Esophagus muscularis mucosa (tissue), 4 donors: ENCODE results near the gene ATXN10. TPM values are rescaled to one million over a fixed set of nuclear protein-coding genes. Genes with fewer than 3 reads are reported as not detected.

Experiments
- DNase-seq: peaks from one replicate; pipeline ENCODE4 v3.0.0-alpha.2; 2017; ENCODE audit errors: extremely low spot score
- H3K27ac ChIP-seq, 4 donors: fragments of 200-600 bp; sonication (generic); replicated peaks in 1 of 4; 1 replicate in 3 of 4; 2 replicates in 1 of 4; pipeline ENCODE4 v1.5.1; 2016 to 2019; ENCODE audit warnings: mild to moderate bottlenecking in 1 of 4
- H3K27me3 ChIP-seq, 4 donors: fragments of 200-600 bp; sonication (generic); one replicate each; pipeline versions ENCODE4 v1.5.1 to v1.6.0; 2016 to 2019
- H3K36me3 ChIP-seq, 4 donors: fragments of 200-600 bp; sonication (generic); one replicate each; pipeline ENCODE4 v1.5.1; 2016 to 2019
- H3K4me1 ChIP-seq, 4 donors: fragments of 200-600 bp; sonication (generic); one replicate each; pipeline ENCODE4 v1.5.1; 2016 to 2019
- H3K4me3 ChIP-seq, 4 donors: fragments of 200-600 bp; sonication (generic); 1 replicate in 2 of 4; 2 replicates in 2 of 4; pipeline ENCODE4 v1.5.1; 2016 to 2019; ENCODE audit warnings: mild to moderate bottlenecking in 4 of 4, moderate library complexity in 1 of 4
- H3K9me3 ChIP-seq, 4 donors: fragments of 200-600 bp; sonication (generic); 1 replicate in 3 of 4; 2 replicates in 1 of 4; pipeline ENCODE4 v1.5.1; 2016 to 2019
- EP300 ChIP-seq: sonication (generic); formaldehyde crosslinking; IDR thresholded peaks from one replicate; pipeline ENCODE4 v1.6.1; 2017; ENCODE audit warnings: antibody characterized with exemption
- POLR2A ChIP-seq: fragments of 450-650 bp; IDR thresholded peaks from one replicate; pipeline ENCODE4 v1.6.1; 2017; ENCODE audit warnings: antibody characterized with exemption, moderate library complexity, mild to moderate bottlenecking, low read depth
- POLR2AphosphoS5 ChIP-seq, 2 donors: sonication (generic); formaldehyde crosslinking; IDR thresholded peaks; one replicate each; pipeline ENCODE4 v1.6.1; 2017; ENCODE audit warnings: antibody characterized with exemption in 2 of 2
- WGBS: methylation state at CpG from one replicate; pipeline ENCODE4 v1.1.5; 2018; 5-methylcytosine and 5-hydroxymethylcytosine counted together
- intact Hi-C: fragments of 100-400 bp; cut with DNase I; formaldehyde crosslinking; loops from one replicate; pipeline ENCODE4 v1.15.1; 2023
- total RNA-seq, 4 donors: library from RNA; depleted of rRNA; stranded (reverse); fragments of >200 nt; gene quantifications; one replicate each; pipeline versions ENCODE4 v1.1.0 to v1.2.1, GENCODE V29; 2016
- TF ChIP-seq, protein P1 (sequence below), 3 experiments: fragments of 200-600 bp in 2 of 3; fragments of 450-650 bp in 1 of 3; sonication (generic) in 2 of 3; IDR thresholded peaks; one replicate each; pipeline ENCODE4 v1.5.1; 2017 to 2019; ENCODE audit warnings: antibody characterized with exemption in 3 of 3, mild to moderate bottlenecking in 2 of 3, moderate library complexity in 1 of 3

ATXN10 gene
- total RNA-seq, 4 donors from 2014 or later: 67.5 to 126 (median 91.2) TPM

DNA sequence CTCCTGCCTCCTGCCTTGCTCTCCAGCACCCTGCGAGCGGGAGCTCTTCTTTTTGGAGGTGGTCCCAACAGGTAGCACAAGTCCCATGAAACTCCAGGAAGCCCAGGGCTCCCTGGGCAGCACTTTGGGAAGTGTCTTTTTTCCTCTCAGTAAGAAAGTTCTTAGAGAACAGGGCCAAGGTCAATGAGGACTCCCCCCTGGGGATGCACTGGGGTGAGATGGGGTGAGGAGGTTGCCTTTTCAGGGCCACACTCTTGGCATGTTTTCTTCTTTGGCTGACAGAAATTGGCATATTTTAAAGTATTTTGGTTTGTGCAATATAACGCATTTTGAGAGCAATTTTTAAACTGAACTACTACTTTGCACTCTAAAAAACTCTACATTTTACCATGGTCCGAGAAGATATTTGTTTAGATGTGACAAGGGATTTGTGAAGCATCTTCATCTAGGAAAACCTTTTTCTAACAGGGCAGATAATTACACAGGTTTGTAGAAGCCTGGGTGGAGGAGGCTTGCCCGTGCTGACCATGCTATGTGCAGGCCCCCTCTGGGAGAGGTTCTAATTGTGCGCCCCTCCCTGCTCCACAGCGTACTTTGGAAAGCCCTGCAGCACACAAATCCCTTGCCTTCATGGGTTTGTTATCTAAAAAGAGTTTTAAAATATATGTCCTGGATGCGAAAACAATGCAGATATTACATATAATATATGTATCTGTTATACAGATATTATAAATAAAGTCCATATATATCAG is 165.0 kb downstream of the ATXN10 start:
- no peak for DNase-seq
- intact Hi-C loops: loop anchor here (10.0 kb wide), 2 partner anchors 192 to 262 kb away; no protein-coding TSS in a partner anchor
- Histone ChIP-seq H3K27me3 (no peaks in the 10 kb centered on the region), H3K9me3 (no peaks in the 10 kb centered on the region), H3K36me3 (peaks cover 0 to 52% (median 12%) of the 10 kb centered on the region in 4 donors), H3K4me1 (no peaks in the 10 kb centered on the region), H3K4me3 (no peak overlapping the region), H3K27ac (no peak overlapping the region)
- TF ChIP-seq EP300: no peak
- TF ChIP-seq POLR2AphosphoS5 (IDR thresholded peaks at IDR 0.05): no peak
- no peak for TF ChIP-seq POLR2A
- TF ChIP-seq, protein P1, sequence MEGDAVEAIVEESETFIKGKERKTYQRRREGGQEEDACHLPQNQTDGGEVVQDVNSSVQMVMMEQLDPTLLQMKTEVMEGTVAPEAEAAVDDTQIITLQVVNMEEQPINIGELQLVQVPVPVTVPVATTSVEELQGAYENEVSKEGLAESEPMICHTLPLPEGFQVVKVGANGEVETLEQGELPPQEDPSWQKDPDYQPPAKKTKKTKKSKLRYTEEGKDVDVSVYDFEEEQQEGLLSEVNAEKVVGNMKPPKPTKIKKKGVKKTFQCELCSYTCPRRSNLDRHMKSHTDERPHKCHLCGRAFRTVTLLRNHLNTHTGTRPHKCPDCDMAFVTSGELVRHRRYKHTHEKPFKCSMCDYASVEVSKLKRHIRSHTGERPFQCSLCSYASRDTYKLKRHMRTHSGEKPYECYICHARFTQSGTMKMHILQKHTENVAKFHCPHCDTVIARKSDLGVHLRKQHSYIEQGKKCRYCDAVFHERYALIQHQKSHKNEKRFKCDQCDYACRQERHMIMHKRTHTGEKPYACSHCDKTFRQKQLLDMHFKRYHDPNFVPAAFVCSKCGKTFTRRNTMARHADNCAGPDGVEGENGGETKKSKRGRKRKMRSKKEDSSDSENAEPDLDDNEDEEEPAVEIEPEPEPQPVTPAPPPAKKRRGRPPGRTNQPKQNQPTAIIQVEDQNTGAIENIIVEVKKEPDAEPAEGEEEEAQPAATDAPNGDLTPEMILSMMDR (IDR thresholded peaks at IDR 0.05): no peak
- WGBS: 90% methylated on average over 8 of the region's 8 CpGs

DNA sequence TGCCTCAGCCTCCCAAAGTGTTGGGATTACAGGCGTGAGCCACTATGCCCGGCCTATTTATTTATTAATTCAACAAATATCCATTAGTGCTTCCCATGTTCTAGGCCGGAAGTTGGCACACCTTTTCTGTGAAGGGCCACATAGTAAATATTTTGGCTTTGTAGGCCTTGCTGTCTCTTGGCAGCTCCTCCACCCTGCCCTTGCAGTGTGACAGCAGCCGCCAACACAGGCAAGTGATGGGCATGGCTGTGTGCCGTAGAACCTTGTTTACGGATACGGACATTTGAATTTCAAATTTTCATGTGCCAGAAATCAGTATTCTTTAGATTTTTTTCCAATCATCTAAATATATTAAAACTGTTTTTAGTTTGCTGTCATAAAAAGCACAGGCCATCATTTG is 165.9 kb downstream of the ATXN10 start:
- H3K36me3 ChIP-seq: peaks cover 0 to 53% (median 15%) of the 10 kb centered on the region in 4 donors
- 95% methylated on average over 7 of the region's 7 CpGs for WGBS
- H3K9me3 ChIP-seq: no peaks in the 10 kb centered on the region
- intact Hi-C loops: loop anchor here (10.0 kb wide), 2 partner anchors 193 to 263 kb away; no protein-coding TSS in a partner anchor
- H3K4me1 ChIP-seq: no peaks in the 10 kb centered on the region
- H3K27me3 ChIP-seq: no peaks in the 10 kb centered on the region
- TF ChIP-seq POLR2AphosphoS5 (IDR thresholded peaks at IDR 0.05): no peak
- TF ChIP-seq POLR2A: no peak
- no peak for TF ChIP-seq EP300
- TF ChIP-seq, protein P1 (IDR thresholded peaks at IDR 0.05): no peak
- no peak overlapping the region for H3K27ac ChIP-seq
- no peak overlapping the region for H3K4me3 ChIP-seq
- no peak for DNase-seq

DNA sequence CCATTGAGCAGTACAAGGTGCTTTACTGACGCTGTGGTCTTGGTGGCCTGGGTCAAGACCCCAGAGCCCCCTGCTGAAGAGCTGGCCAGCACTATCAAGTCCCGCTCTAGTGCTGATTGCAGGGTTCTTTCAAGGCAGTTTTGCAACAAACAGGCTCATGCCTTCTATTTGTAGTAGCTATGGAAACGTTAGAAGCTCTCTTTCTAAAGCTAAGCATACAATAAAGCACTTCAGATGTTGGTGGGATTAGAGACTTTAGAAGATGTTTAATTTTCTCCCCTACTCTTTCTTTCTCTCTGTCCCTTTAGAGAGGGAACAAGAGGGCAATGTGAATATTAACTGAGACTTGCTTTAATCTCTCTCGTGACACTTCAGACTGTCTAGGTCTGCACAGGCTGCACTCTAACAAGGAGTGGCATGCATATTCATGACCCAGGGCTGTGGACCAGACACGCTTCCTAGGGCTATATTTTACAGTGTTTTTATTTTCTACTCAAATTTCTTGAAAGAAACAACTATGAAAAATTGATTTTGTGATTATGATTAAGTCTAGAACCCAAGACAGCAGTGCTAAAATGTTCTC is 166.8 kb downstream of the ATXN10 start:
- Histone ChIP-seq H3K27me3 (no peaks in the 10 kb centered on the region), H3K4me1 (no peaks in the 10 kb centered on the region), H3K36me3 (peaks cover 0 to 57% (median 23%) of the 10 kb centered on the region in 4 donors), H3K4me3 (no peak overlapping the region), H3K27ac (no peak overlapping the region), H3K9me3 (no peaks in the 10 kb centered on the region)
- intact Hi-C loops: loop anchor here (10.0 kb wide), 2 partner anchors 194 to 264 kb away; no protein-coding TSS in a partner anchor
- TF ChIP-seq POLR2AphosphoS5 (IDR thresholded peaks at IDR 0.05) (no peak), EP300 (no peak), POLR2A (no peak)
- TF ChIP-seq, protein P1 (IDR thresholded peaks at IDR 0.05): no peak
- 89% methylated on average over 4 of the region's 5 CpGs for WGBS
- no peak for DNase-seq

DNA sequence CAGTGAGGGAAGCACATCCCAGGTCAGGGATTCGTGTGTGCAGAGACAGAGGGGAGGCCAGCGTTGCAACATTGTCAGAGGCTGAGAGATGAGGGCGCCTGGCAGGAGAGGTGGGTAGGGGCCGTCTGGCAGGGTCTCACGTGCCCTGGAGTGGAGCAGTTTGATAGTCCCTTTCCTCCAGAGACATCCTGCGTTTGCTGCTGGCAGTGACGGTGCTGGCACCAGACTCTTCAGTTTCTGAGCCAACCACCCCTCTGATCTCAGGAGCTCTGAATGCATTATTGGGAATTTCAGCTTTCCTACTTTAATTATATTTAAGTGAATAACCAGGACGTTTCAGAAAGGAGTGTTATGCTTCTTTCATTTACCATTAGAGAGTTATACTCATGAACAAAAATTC is 168.8 kb downstream of the ATXN10 start:
- 81% methylated on average over 8 of the region's 8 CpGs for WGBS
- no peak for DNase-seq
- Histone ChIP-seq H3K9me3 (no peaks in the 10 kb centered on the region), H3K4me3 (no peak overlapping the region), H3K4me1 (no peaks in the 10 kb centered on the region), H3K36me3 (peaks cover 0 to 54% (median 29%) of the 10 kb centered on the region in 4 donors), H3K27ac (no peak overlapping the region), H3K27me3 (no peaks in the 10 kb centered on the region)
- intact Hi-C loops: no loop called here
- TF ChIP-seq POLR2A (no peak), POLR2AphosphoS5 (IDR thresholded peaks at IDR 0.05) (no peak), EP300 (no peak)
- TF ChIP-seq, protein P1 (IDR thresholded peaks at IDR 0.05): no peak
